GM23338 (cell line): ENCODE results near the gene ATP1B2.
A peak's percentile ranks its signal among the peaks of the same experiment; 100 is the strongest.

Experiments used
- CREB1 ChIP-seq: fragments of 250-450 bp; sonication (Bioruptor Pico); IDR thresholded peaks from 2 replicates; pipeline ENCODE4 v1.5.0; 2020; ENCODE audit warnings: low read depth, mild to moderate bottlenecking, moderate library complexity
- EZH2 ChIP-seq: fragments of 200-600 bp; sonication (generic); IDR thresholded peaks from one replicate; pipeline ENCODE4 v1.8.0; 2017; ENCODE audit warnings: antibody characterized with exemption, mild to moderate bottlenecking, low read depth; ENCODE audit not compliant: unreplicated experiment
- EZH2phosphoT487 ChIP-seq: fragments of 200-600 bp; sonication (generic); IDR thresholded peaks from one replicate; pipeline ENCODE4 v1.8.1; 2018; ENCODE audit warnings: antibody characterized with exemption; ENCODE audit not compliant: unreplicated experiment
- JUNB ChIP-seq: IDR thresholded peaks from one replicate; pipeline ENCODE4 v1.6.1; 2016; ENCODE audit warnings: antibody characterized with exemption; ENCODE audit not compliant: unreplicated experiment
- POLR2AphosphoS5 ChIP-seq: IDR thresholded peaks from 2 replicates; pipeline ENCODE4 v1.6.1; 2016; ENCODE audit warnings: antibody characterized with exemption, low read depth
- STAT1 ChIP-seq: IDR thresholded peaks from one replicate; pipeline ENCODE4 v1.6.1; 2016; ENCODE audit warnings: antibody characterized with exemption; ENCODE audit not compliant: unreplicated experiment
- TF ChIP-seq, protein P1 (sequence below), 2 experiments: fragments of 200-600 bp in 1 of 2; sonication (generic) in 1 of 2; conservative IDR thresholded peaks; 2 replicates each; pipeline versions ENCODE4 v1.5.1 to v1.6.1; 2016 to 2017; ENCODE audit warnings: antibody characterized with exemption in 2 of 2, low read depth in 2 of 2, mild to moderate bottlenecking in 2 of 2, moderate library complexity in 1 of 2
- TF ChIP-seq, protein P2 (sequence below): IDR thresholded peaks from one replicate; pipeline ENCODE4 v1.6.1; 2018; ENCODE audit warnings: antibody characterized with exemption; ENCODE audit not compliant: unreplicated experiment
- TF ChIP-seq, protein P3 (sequence below): fragments of 250-450 bp; sonication (Bioruptor Pico); IDR thresholded peaks from 2 replicates; pipeline ENCODE4 v1.5.0; 2020; ENCODE audit warnings: mild to moderate bottlenecking, moderate library complexity
- TF ChIP-seq, protein P4 (sequence below): IDR thresholded peaks from 2 replicates; pipeline ENCODE4 v1.6.1; 2016; ENCODE audit warnings: antibody characterized with exemption

GRCh38 chr17:7613769-7614424, 36.8 kb upstream of the ATP1B2 start:
- no peak for TF ChIP-seq POLR2AphosphoS5
- TF ChIP-seq, protein P1, sequence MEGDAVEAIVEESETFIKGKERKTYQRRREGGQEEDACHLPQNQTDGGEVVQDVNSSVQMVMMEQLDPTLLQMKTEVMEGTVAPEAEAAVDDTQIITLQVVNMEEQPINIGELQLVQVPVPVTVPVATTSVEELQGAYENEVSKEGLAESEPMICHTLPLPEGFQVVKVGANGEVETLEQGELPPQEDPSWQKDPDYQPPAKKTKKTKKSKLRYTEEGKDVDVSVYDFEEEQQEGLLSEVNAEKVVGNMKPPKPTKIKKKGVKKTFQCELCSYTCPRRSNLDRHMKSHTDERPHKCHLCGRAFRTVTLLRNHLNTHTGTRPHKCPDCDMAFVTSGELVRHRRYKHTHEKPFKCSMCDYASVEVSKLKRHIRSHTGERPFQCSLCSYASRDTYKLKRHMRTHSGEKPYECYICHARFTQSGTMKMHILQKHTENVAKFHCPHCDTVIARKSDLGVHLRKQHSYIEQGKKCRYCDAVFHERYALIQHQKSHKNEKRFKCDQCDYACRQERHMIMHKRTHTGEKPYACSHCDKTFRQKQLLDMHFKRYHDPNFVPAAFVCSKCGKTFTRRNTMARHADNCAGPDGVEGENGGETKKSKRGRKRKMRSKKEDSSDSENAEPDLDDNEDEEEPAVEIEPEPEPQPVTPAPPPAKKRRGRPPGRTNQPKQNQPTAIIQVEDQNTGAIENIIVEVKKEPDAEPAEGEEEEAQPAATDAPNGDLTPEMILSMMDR (conservative IDR thresholded peaks at IDR 0.05; ENCODE audit: low read depth in 2 of 2) = peak in 1 of 2 experiments; percentile 20; a peak in 1 of 4 replicates
- TF ChIP-seq, protein P2, sequence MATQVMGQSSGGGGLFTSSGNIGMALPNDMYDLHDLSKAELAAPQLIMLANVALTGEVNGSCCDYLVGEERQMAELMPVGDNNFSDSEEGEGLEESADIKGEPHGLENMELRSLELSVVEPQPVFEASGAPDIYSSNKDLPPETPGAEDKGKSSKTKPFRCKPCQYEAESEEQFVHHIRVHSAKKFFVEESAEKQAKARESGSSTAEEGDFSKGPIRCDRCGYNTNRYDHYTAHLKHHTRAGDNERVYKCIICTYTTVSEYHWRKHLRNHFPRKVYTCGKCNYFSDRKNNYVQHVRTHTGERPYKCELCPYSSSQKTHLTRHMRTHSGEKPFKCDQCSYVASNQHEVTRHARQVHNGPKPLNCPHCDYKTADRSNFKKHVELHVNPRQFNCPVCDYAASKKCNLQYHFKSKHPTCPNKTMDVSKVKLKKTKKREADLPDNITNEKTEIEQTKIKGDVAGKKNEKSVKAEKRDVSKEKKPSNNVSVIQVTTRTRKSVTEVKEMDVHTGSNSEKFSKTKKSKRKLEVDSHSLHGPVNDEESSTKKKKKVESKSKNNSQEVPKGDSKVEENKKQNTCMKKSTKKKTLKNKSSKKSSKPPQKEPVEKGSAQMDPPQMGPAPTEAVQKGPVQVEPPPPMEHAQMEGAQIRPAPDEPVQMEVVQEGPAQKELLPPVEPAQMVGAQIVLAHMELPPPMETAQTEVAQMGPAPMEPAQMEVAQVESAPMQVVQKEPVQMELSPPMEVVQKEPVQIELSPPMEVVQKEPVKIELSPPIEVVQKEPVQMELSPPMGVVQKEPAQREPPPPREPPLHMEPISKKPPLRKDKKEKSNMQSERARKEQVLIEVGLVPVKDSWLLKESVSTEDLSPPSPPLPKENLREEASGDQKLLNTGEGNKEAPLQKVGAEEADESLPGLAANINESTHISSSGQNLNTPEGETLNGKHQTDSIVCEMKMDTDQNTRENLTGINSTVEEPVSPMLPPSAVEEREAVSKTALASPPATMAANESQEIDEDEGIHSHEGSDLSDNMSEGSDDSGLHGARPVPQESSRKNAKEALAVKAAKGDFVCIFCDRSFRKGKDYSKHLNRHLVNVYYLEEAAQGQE = no peak
- TF ChIP-seq, protein P3, sequence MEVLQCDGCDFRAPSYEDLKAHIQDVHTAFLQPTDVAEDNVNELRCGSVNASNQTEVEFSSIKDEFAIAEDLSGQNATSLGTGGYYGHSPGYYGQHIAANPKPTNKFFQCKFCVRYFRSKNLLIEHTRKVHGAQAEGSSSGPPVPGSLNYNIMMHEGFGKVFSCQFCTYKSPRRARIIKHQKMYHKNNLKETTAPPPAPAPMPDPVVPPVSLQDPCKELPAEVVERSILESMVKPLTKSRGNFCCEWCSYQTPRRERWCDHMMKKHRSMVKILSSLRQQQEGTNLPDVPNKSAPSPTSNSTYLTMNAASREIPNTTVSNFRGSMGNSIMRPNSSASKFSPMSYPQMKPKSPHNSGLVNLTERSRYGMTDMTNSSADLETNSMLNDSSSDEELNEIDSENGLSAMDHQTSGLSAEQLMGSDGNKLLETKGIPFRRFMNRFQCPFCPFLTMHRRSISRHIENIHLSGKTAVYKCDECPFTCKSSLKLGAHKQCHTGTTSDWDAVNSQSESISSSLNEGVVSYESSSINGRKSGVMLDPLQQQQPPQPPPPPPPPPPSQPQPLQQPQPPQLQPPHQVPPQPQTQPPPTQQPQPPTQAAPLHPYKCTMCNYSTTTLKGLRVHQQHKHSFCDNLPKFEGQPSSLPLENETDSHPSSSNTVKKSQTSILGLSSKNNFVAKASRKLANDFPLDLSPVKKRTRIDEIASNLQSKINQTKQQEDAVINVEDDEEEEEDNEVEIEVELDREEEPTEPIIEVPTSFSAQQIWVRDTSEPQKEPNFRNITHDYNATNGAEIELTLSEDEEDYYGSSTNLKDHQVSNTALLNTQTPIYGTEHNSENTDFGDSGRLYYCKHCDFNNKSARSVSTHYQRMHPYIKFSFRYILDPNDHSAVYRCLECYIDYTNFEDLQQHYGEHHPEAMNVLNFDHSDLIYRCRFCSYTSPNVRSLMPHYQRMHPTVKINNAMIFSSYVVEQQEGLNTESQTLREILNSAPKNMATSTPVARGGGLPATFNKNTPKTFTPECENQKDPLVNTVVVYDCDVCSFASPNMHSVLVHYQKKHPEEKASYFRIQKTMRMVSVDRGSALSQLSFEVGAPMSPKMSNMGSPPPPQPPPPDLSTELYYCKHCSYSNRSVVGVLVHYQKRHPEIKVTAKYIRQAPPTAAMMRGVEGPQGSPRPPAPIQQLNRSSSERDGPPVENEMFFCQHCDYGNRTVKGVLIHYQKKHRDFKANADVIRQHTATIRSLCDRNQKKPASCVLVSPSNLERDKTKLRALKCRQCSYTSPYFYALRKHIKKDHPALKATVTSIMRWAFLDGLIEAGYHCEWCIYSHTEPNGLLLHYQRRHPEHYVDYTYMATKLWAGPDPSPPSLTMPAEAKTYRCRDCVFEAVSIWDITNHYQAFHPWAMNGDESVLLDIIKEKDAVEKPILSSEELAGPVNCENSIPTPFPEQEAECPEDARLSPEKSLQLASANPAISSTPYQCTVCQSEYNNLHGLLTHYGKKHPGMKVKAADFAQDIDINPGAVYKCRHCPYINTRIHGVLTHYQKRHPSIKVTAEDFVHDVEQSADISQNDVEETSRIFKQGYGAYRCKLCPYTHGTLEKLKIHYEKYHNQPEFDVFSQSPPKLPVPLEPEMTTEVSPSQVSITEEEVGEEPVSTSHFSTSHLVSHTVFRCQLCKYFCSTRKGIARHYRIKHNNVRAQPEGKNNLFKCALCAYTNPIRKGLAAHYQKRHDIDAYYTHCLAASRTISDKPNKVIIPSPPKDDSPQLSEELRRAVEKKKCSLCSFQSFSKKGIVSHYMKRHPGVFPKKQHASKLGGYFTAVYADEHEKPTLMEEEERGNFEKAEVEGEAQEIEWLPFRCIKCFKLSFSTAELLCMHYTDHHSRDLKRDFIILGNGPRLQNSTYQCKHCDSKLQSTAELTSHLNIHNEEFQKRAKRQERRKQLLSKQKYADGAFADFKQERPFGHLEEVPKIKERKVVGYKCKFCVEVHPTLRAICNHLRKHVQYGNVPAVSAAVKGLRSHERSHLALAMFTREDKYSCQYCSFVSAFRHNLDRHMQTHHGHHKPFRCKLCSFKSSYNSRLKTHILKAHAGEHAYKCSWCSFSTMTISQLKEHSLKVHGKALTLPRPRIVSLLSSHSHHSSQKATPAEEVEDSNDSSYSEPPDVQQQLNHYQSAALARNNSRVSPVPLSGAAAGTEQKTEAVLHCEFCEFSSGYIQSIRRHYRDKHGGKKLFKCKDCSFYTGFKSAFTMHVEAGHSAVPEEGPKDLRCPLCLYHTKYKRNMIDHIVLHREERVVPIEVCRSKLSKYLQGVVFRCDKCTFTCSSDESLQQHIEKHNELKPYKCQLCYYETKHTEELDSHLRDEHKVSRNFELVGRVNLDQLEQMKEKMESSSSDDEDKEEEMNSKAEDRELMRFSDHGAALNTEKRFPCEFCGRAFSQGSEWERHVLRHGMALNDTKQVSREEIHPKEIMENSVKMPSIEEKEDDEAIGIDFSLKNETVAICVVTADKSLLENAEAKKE = no peak
- TF ChIP-seq EZH2phosphoT487 = no peak
- no peak for TF ChIP-seq CREB1 (CRISPR knock-in tag)
- no peak for TF ChIP-seq EZH2
- no peak for TF ChIP-seq STAT1
- TF ChIP-seq JUNB = no peak
- TF ChIP-seq, protein P4, sequence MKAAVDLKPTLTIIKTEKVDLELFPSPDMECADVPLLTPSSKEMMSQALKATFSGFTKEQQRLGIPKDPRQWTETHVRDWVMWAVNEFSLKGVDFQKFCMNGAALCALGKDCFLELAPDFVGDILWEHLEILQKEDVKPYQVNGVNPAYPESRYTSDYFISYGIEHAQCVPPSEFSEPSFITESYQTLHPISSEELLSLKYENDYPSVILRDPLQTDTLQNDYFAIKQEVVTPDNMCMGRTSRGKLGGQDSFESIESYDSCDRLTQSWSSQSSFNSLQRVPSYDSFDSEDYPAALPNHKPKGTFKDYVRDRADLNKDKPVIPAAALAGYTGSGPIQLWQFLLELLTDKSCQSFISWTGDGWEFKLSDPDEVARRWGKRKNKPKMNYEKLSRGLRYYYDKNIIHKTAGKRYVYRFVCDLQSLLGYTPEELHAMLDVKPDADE = no peak
